ENCODE results near the gene MRPS6.

DNA sequence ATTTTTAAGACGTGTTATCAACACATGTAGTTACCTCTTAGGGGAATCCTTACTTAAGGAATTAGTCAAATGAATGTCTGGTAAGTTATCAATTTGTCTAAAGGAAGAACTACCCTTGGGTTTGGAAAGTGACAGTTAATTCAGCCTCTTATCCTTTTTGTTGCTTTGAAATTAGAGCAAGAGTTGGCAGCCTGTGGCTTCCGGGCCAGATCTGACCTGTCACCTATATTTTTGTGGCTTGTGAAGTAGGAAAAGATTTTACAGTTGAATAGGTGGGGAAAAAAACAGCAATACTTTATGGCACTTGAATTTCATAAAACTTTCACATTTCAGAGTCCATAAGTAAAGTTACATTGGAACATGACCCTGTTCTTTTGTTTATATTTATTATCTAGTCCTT, 5.5 kb downstream of the MRPS6 start:
- TF ChIP-seq EZH2phosphoT487 (IDR thresholded peaks at IDR 0.05; ENCODE audit: insufficient read depth, low read depth) (no peak), EZH2 (IDR thresholded peaks at IDR 0.05; ENCODE audit: insufficient read depth, poor library complexity, severe bottlenecking) (no peak)
